A673 (cell line): ENCODE data around the gene MAL. TPM values are rescaled to one million over a fixed set of nuclear protein-coding genes. Genes with fewer than 3 reads are reported as not detected.

ENCODE experiments used
- BruUV-seq: library from RNA; stranded (reverse); fragments of 400-500 nt; replicated peaks from 2 replicates; lab custom pipeline; 2021; lab: Mats Ljungman, UMichigan
- CTCF ChIA-PET: fragments of 300-600 bp; sonication (Branson Sonifier 250); formaldehyde crosslinking; loops from one replicate; lab custom pipeline; 2022; ENCODE audit warnings: antibody characterized with exemption; lab: Charles Lee
- POLR2A ChIA-PET: fragments of 300-600 bp; sonication (Branson Sonifier 250); formaldehyde crosslinking; loops from one replicate; lab custom pipeline; 2022; ENCODE audit warnings: antibody characterized with exemption; ENCODE audit not compliant: low non-redundant PET; lab: Charles Lee
- DNase-seq: peaks from one replicate; pipeline ENCODE4 v3.0.0-alpha.2; 2015; ENCODE audit warnings: low spot score
- H3K27ac ChIP-seq: fragments of 200-600 bp; sonication (generic); 2 replicates; pipeline ENCODE4 v1.5.1; 2016; ENCODE audit warnings: mixed run types, low read depth, mild to moderate bottlenecking, mixed read lengths, antibody characterized with exemption, low read length; ENCODE audit not compliant: poor library complexity, severe bottlenecking
- H3K27me3 ChIP-seq: fragments of 200-600 bp; sonication (generic); replicated peaks from 2 replicates; pipeline ENCODE4 v1.6.1; 2017; ENCODE audit warnings: mixed run types, low read depth, mild to moderate bottlenecking, mixed read lengths, antibody characterized with exemption, low read length; ENCODE audit not compliant: insufficient read depth, poor library complexity
- H3K36me3 ChIP-seq: fragments of 200-600 bp; sonication (generic); 2 replicates; pipeline ENCODE4 v1.6.1; 2016; ENCODE audit warnings: mixed run types, mild to moderate bottlenecking, mixed read lengths, antibody characterized with exemption, low read length; ENCODE audit not compliant: insufficient read depth, poor library complexity, severe bottlenecking
- H3K4me1 ChIP-seq: fragments of 200-600 bp; sonication (generic); 2 replicates; pipeline ENCODE4 v1.6.1; 2017; ENCODE audit warnings: mixed run types, mild to moderate bottlenecking, mixed read lengths, antibody characterized with exemption, low read length; ENCODE audit not compliant: insufficient read depth, poor library complexity, severe bottlenecking
- H3K4me3 ChIP-seq: fragments of 200-600 bp; sonication (generic); 2 replicates; pipeline ENCODE4 v1.5.1; 2016; ENCODE audit warnings: low read depth, mixed run types, mild to moderate bottlenecking, mixed read lengths, low read length; ENCODE audit not compliant: poor library complexity, severe bottlenecking
- H3K9me3 ChIP-seq: fragments of 200-600 bp; sonication (generic); 2 replicates; pipeline ENCODE4 v1.6.1; 2016; ENCODE audit warnings: mixed run types, low read depth, mild to moderate bottlenecking, mixed read lengths, antibody characterized with exemption, low read length; ENCODE audit not compliant: poor library complexity, severe bottlenecking
- EZH2 ChIP-seq: fragments of 200-600 bp; sonication (generic); IDR thresholded peaks from 2 replicates; pipeline ENCODE4 v1.6.1; 2017; ENCODE audit warnings: borderline replicate concordance, low read depth, mild to moderate bottlenecking, mixed read lengths, antibody characterized with exemption, low read length; ENCODE audit not compliant: poor library complexity, severe bottlenecking
- intact Hi-C: fragments of 100-400 bp; cut with micrococcal nuclease; formaldehyde crosslinking; loops from one replicate; pipeline ENCODE4 v1.10.0; 2022; ENCODE audit not compliant: unreplicated experiment
- total RNA-seq: library from RNA; stranded (reverse); gene quantifications from 2 replicates; pipeline ENCODE4 v1.2.3, GENCODE V29; 2021
- TF ChIP-seq, protein P1 (sequence below): fragments of 300-800, 200-600 bp; sonication (generic); conservative IDR thresholded peaks from 2 replicates; pipeline ENCODE4 v1.5.1; 2017; ENCODE audit warnings: low read depth, mild to moderate bottlenecking, antibody characterized with exemption, low read length, moderate library complexity, mixed read lengths

The MAL gene
- total RNA-seq, 1 experiment from 2014 or later: not detected

DNA sequence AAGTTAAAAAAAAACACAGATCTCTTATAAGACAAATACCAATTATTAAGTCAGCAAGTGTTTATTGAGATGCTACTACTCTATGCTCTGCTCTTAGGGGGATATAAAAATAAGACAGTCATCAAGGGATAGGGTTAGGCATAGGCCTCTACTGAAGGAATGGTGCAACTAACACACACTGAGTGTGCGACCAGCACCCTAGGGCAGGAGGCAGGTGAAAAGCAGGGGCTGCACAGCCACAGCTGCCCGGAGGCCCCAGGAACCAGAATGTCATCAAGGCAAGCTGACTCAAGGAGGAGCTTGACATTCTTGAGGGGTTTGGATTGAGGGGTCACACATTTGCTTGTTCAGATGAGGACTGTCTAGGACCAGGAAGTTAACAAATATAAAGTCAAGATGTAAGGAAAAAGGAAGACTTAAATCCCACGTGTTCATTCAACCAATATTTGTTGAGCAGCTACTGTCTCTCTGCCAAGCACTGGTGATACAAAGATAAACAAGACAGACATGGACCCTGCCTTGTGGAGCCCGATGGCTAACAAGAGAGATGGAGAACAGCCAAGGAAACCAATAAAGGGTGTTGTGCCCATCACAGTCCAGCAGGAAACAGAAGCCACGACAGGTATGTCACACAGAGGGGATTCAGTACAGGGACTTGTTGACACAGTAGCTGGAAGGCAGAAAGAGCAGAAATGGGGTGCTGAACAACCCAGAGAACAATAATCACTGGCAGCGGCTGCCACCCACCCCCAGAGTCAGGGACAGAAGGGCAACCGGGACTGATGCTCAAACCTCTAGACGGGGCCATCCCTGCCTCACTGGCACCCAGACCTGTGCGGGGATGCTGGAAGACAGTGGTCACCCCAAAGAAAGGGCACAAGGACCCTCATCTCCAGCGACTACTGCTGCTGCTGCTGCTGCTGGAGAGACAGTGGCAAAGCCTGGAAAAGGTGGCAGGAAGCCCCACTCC, 45.8 kb upstream of the MAL start:
- no TSS peak for BruUV-seq
- intact Hi-C loops: no loop called here

GRCh38 chr2:94980406-94980805, 45.1 kb upstream of the MAL start:
- CTCF ChIA-PET: no interaction called here
- H3K27ac ChIP-seq: no peak overlapping the region
- POLR2A ChIA-PET: no interaction called here
- no peaks in the 10 kb centered on the region for H3K4me1 ChIP-seq
- intact Hi-C loops: no loop called here
- H3K27me3 ChIP-seq: peaks cover 15% of the 10 kb centered on the region
- BruUV-seq: no TSS peak
- H3K4me3 ChIP-seq: no peak overlapping the region
- H3K9me3 ChIP-seq: no peaks in the 10 kb centered on the region
- no peaks in the 10 kb centered on the region for H3K36me3 ChIP-seq
- DNase-seq: no peak
- TF ChIP-seq, protein P1, sequence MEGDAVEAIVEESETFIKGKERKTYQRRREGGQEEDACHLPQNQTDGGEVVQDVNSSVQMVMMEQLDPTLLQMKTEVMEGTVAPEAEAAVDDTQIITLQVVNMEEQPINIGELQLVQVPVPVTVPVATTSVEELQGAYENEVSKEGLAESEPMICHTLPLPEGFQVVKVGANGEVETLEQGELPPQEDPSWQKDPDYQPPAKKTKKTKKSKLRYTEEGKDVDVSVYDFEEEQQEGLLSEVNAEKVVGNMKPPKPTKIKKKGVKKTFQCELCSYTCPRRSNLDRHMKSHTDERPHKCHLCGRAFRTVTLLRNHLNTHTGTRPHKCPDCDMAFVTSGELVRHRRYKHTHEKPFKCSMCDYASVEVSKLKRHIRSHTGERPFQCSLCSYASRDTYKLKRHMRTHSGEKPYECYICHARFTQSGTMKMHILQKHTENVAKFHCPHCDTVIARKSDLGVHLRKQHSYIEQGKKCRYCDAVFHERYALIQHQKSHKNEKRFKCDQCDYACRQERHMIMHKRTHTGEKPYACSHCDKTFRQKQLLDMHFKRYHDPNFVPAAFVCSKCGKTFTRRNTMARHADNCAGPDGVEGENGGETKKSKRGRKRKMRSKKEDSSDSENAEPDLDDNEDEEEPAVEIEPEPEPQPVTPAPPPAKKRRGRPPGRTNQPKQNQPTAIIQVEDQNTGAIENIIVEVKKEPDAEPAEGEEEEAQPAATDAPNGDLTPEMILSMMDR: no peak
- no peak for TF ChIP-seq EZH2

More for the DNA sequence above, 45.8 kb upstream of the MAL start:
- TF ChIP-seq, protein P1: no peak
- TF ChIP-seq EZH2: no peak
- Histone ChIP-seq H3K4me1 (no peaks in the 10 kb centered on the region), H3K9me3 (no peaks in the 10 kb centered on the region), H3K27ac (no peak overlapping the region), H3K27me3 (peaks cover 18% of the 10 kb centered on the region), H3K36me3 (no peaks in the 10 kb centered on the region), H3K4me3 (no peak overlapping the region)
- no peak for DNase-seq
- CTCF ChIA-PET: no interaction called here
- POLR2A ChIA-PET: no interaction called here

GRCh38 chr2:94982156-94982555, 43.4 kb upstream of the MAL start:
- no peak for TF ChIP-seq EZH2
- TF ChIP-seq, protein P1: no peak
- ChIA-PET POLR2A (no interaction called here), CTCF (no interaction called here)
- DNase-seq: no peak
- no peaks in the 10 kb centered on the region for H3K9me3 ChIP-seq
- H3K4me3 ChIP-seq: no peak overlapping the region
- H3K4me1 ChIP-seq: no peaks in the 10 kb centered on the region
- H3K36me3 ChIP-seq: no peaks in the 10 kb centered on the region
- intact Hi-C loops: no loop called here
- no peak overlapping the region for H3K27ac ChIP-seq
- no TSS peak for BruUV-seq
- H3K27me3 ChIP-seq: peaks cover 6% of the 10 kb centered on the region
